Measurements from ENCODE around the gene NFATC1.

The NFATC1 gene

GRCh38 chr18:79519751-79520477 is 124.2 kb downstream of the NFATC1 start:
- Histone ChIP-seq H3K36me3 (ENCODE audit: low read depth) (no peaks in the 10 kb centered on the region), H3K27me3 (ENCODE audit: insufficient read depth, poor library complexity, severe bottlenecking) (no peaks in the 10 kb centered on the region), H3K9me3 (ENCODE audit: severe bottlenecking) (no peaks in the 10 kb centered on the region), H3K27ac (ENCODE audit: poor library complexity, severe bottlenecking) (no peak overlapping the region), H3K4me1 (ENCODE audit: insufficient read depth, poor library complexity, severe bottlenecking) (no peaks in the 10 kb centered on the region), H3K4me3 (ENCODE audit: severe bottlenecking) (no peak overlapping the region)
- TF ChIP-seq, protein P1, sequence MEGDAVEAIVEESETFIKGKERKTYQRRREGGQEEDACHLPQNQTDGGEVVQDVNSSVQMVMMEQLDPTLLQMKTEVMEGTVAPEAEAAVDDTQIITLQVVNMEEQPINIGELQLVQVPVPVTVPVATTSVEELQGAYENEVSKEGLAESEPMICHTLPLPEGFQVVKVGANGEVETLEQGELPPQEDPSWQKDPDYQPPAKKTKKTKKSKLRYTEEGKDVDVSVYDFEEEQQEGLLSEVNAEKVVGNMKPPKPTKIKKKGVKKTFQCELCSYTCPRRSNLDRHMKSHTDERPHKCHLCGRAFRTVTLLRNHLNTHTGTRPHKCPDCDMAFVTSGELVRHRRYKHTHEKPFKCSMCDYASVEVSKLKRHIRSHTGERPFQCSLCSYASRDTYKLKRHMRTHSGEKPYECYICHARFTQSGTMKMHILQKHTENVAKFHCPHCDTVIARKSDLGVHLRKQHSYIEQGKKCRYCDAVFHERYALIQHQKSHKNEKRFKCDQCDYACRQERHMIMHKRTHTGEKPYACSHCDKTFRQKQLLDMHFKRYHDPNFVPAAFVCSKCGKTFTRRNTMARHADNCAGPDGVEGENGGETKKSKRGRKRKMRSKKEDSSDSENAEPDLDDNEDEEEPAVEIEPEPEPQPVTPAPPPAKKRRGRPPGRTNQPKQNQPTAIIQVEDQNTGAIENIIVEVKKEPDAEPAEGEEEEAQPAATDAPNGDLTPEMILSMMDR (IDR thresholded peaks at IDR 0.05; ENCODE audit: poor library complexity, severe bottlenecking): no peak
- peak; percentile 38 for DNase-seq (ENCODE audit: low spot score)
- no peak for ATAC-seq (ENCODE audit: low read depth)

- Histone ChIP-seq H3K4me3 (ENCODE audit: severe bottlenecking) (no peak overlapping the region), H3K27me3 (ENCODE audit: insufficient read depth, poor library complexity, severe bottlenecking) (no peaks in the 10 kb centered on the region), H3K36me3 (ENCODE audit: low read depth) (no peaks in the 10 kb centered on the region), H3K9me3 (ENCODE audit: severe bottlenecking) (no peaks in the 10 kb centered on the region), H3K27ac (ENCODE audit: poor library complexity, severe bottlenecking) (no peak overlapping the region), H3K4me1 (ENCODE audit: insufficient read depth, poor library complexity, severe bottlenecking) (no peaks in the 10 kb centered on the region)
- TF ChIP-seq, protein P1 (IDR thresholded peaks at IDR 0.05; ENCODE audit: poor library complexity, severe bottlenecking): no peak
- ATAC-seq (ENCODE audit: low read depth) (no peak), DNase-seq (ENCODE audit: low spot score) (peak; percentile 23)
Observed at GRCh38 chr18:79520478-79521390, 125.0 kb downstream of the NFATC1 start.

DNA sequence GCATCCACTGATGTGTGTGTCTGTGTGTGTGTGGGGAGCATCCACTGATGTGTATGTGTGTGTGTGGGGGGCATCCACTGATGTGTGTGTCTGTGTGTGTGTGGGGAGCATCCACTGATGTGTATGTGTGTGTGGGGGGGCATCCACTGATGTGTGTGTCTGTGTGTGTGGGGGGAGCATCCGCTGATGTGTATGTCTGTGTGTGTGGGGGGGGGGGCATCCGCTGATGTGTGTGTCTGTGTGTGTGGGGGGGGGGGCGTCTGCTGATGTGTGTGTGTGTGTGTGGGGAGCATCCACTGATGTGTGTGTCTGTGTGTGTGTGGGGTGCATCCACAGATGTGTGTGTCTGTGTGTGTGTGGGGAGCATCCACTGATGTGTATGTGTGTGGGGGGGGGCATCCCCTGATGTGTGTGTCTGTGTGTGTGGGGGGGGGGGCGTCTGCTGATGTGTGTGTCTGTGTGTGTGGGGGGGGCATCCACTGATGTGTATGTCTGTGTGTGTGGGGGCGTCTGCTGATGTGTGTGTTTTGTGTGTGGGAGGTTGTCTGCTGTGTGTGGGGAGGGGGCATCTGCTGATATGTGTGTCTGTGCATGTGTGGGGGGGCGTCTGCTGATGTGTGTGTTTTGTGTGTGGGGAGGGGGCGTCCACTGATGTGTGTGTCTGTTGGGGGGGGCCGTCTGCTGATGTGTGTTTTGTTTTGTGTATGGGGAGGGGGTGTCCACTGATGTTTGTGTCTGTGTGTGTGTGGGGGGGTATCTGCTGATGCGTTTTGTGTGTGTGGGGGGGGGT is 125.9 kb downstream of the NFATC1 start:
- Histone ChIP-seq H3K4me3 (ENCODE audit: severe bottlenecking) (no peak overlapping the region), H3K27ac (ENCODE audit: poor library complexity, severe bottlenecking) (no peak overlapping the region), H3K36me3 (ENCODE audit: low read depth) (no peaks in the 10 kb centered on the region), H3K4me1 (ENCODE audit: insufficient read depth, poor library complexity, severe bottlenecking) (no peaks in the 10 kb centered on the region), H3K27me3 (ENCODE audit: insufficient read depth, poor library complexity, severe bottlenecking) (no peaks in the 10 kb centered on the region), H3K9me3 (ENCODE audit: severe bottlenecking) (no peaks in the 10 kb centered on the region)
- no peak for ATAC-seq (ENCODE audit: low read depth)
- peak; percentile 22 for DNase-seq (ENCODE audit: low spot score)
- TF ChIP-seq, protein P1 (IDR thresholded peaks at IDR 0.05; ENCODE audit: poor library complexity, severe bottlenecking): no peak

DNA sequence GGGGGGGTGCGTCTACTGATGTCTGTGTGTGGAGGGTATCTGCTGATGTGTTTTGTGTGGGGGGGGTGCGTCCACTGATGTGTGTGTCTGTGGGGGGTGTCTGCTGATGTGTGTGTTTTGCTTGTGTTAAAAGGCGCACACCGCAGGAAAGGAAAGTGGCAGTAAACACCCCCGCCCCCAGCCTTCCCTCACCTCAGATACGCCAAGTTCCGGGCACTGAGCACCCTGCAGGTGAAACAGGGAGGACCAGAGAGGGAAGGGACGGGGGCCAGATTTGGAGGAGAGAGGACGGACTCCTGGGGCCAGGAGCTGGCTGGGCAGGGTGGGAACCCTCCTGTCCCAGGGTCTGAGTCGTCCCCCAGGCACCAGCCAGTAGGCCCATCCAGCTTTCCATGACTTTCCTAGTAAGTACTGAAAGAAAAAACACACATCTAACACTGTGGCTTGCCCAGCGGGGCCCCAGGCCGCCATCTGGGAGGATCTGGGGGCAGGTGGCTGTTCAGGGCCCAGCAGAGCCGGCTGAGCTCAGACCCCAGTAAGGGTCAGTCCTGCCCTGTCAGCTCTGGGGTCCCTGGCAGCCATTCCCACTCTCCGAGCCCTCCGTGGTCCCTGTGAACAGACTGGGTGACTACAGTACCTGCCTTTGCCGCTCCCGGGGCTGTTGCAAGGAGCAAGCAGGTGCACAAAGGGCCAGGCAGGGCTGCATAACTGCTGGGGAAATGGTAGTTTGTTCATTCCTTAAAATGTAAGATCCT is 126.9 kb downstream of the NFATC1 start:
- ATAC-seq (ENCODE audit: low read depth): no peak; the same call in 2 of the 3 replicates

More for the DNA sequence above, 126.9 kb downstream of the NFATC1 start:
- no peaks in the 10 kb centered on the region for H3K4me1 ChIP-seq (ENCODE audit: insufficient read depth, poor library complexity, severe bottlenecking)
- no peak overlapping the region for H3K27ac ChIP-seq (ENCODE audit: poor library complexity, severe bottlenecking)
- no peaks in the 10 kb centered on the region for H3K9me3 ChIP-seq (ENCODE audit: severe bottlenecking)
- TF ChIP-seq, protein P1 (IDR thresholded peaks at IDR 0.05; ENCODE audit: poor library complexity, severe bottlenecking): no peak
- H3K36me3 ChIP-seq (ENCODE audit: low read depth): no peaks in the 10 kb centered on the region
- peak; percentile 52 for DNase-seq (ENCODE audit: low spot score)
- no peaks in the 10 kb centered on the region for H3K27me3 ChIP-seq (ENCODE audit: insufficient read depth, poor library complexity, severe bottlenecking)
- no peak overlapping the region for H3K4me3 ChIP-seq (ENCODE audit: severe bottlenecking)
